WTC11 (cell line): ENCODE results near the gene TREML4. TPM values are rescaled to one million over a fixed set of nuclear protein-coding genes. Genes with fewer than 3 reads are reported as not detected.

Experiments
- ATAC-seq: fragments of 200-7000 bp; cut with Tn5 transposase; 2 replicates; pipeline ENCODE4 v1.10.0; 2021; ENCODE audit warnings: mild to moderate bottlenecking, moderate library complexity
- CTCF ChIA-PET: fragments of 300-600 bp; sonication (Branson Sonifier 250); formaldehyde crosslinking; loops from one replicate; lab custom pipeline; 2021; ENCODE audit warnings: antibody characterized with exemption; lab: Charles Lee
- POLR2A ChIA-PET: fragments of 350-600 bp; sonication (Branson Sonifier 250); formaldehyde crosslinking; loops from one replicate; lab custom pipeline; 2021; ENCODE audit warnings: antibody characterized with exemption; lab: Charles Lee
- DNase-seq: peaks from one replicate; pipeline ENCODE4 v3.0.0; 2021; ENCODE audit warnings: low spot score
- H3K27ac Mint-ChIP-seq: 2 replicates; pipeline ENCODE4 v1.8.0; 2021; ENCODE audit warnings: mixed read lengths
- H3K27me3 Mint-ChIP-seq: 2 replicates; pipeline ENCODE4 v1.8.0; 2021; ENCODE audit warnings: low read depth, mild to moderate bottlenecking, moderate library complexity, mixed read lengths
- H3K36me3 Mint-ChIP-seq: 2 replicates; pipeline ENCODE4 v1.8.0; 2021; ENCODE audit warnings: mixed read lengths
- H3K4me1 Mint-ChIP-seq: 2 replicates; pipeline ENCODE4 v1.8.0; 2022; ENCODE audit warnings: mixed read lengths
- H3K4me3 Mint-ChIP-seq: 2 replicates; pipeline ENCODE4 v1.8.0; 2021; ENCODE audit warnings: mild to moderate bottlenecking, moderate library complexity, mixed read lengths
- H3K9me3 Mint-ChIP-seq: 2 replicates; pipeline ENCODE4 v1.8.0; 2021; ENCODE audit warnings: mixed read lengths
- AFF4 ChIP-seq: sonication (generic); formaldehyde crosslinking; IDR thresholded peaks from 2 replicates; pipeline ENCODE4 v1.8.1; 2023; ENCODE audit warnings: mild to moderate bottlenecking, missing genetic modification reagents, borderline replicate concordance
- ERG ChIP-seq: fragments of 250-450 bp; sonication (Bioruptor Pico); IDR thresholded peaks from 2 replicates; pipeline ENCODE4 v1.8.0; 2021; ENCODE audit warnings: mild to moderate bottlenecking
- FOXK1 ChIP-seq: sonication (generic); formaldehyde crosslinking; IDR thresholded peaks from 2 replicates; pipeline ENCODE4 v1.8.0; 2022; ENCODE audit warnings: mild to moderate bottlenecking, moderate library complexity, missing genetic modification reagents
- GABPB1 ChIP-seq: sonication (generic); formaldehyde crosslinking; IDR thresholded peaks from 2 replicates; pipeline ENCODE4 v1.8.1; 2023; ENCODE audit warnings: mild to moderate bottlenecking, missing genetic modification reagents
- KAT7 ChIP-seq: sonication (generic); formaldehyde crosslinking; IDR thresholded peaks from 2 replicates; pipeline ENCODE4 v1.8.1; 2023; ENCODE audit warnings: missing genetic modification reagents, mild to moderate bottlenecking, borderline replicate concordance
- MAX ChIP-seq: sonication (generic); formaldehyde crosslinking; IDR thresholded peaks from 2 replicates; pipeline ENCODE4 v1.8.0; 2022; ENCODE audit warnings: mild to moderate bottlenecking, missing genetic modification reagents
- MXD4 ChIP-seq: fragments of 250-450 bp; sonication (Bioruptor Pico); IDR thresholded peaks from 2 replicates; pipeline ENCODE4 v1.8.0; 2021; ENCODE audit warnings: mild to moderate bottlenecking, moderate library complexity, borderline replicate concordance
- NR1H2 ChIP-seq: sonication (generic); formaldehyde crosslinking; IDR thresholded peaks from 2 replicates; pipeline ENCODE4 v1.9.0; 2021; ENCODE audit warnings: mild to moderate bottlenecking, moderate library complexity, missing genetic modification reagents
- NR3C1 ChIP-seq: sonication (generic); formaldehyde crosslinking; conservative IDR thresholded peaks from 2 replicates; pipeline ENCODE4 v1.8.1; 2023; ENCODE audit warnings: low read depth, mild to moderate bottlenecking, missing genetic modification reagents
- RELA ChIP-seq: sonication (generic); formaldehyde crosslinking; IDR thresholded peaks from 2 replicates; pipeline ENCODE4 v1.8.1; 2022; ENCODE audit warnings: missing genetic modification reagents, mild to moderate bottlenecking, borderline replicate concordance
- TEAD1 ChIP-seq: sonication (generic); formaldehyde crosslinking; IDR thresholded peaks from 2 replicates; pipeline ENCODE4 v1.8.0; 2022; ENCODE audit warnings: mild to moderate bottlenecking, missing genetic modification reagents
- ZNF416 ChIP-seq: fragments of 250-450 bp; sonication (Bioruptor Pico); IDR thresholded peaks from 2 replicates; pipeline ENCODE4 v1.9.0; 2021; ENCODE audit warnings: mild to moderate bottlenecking, inconsistent platforms
- ZNF512 ChIP-seq: sonication (generic); formaldehyde crosslinking; IDR thresholded peaks from 2 replicates; pipeline ENCODE4 v1.8.1; 2022; ENCODE audit warnings: missing genetic modification reagents, borderline replicate concordance
- ZNF671 ChIP-seq: fragments of 250-450 bp; sonication (Bioruptor Pico); IDR thresholded peaks from 2 replicates; pipeline ENCODE4 v1.8.0; 2021; ENCODE audit warnings: mild to moderate bottlenecking
- total RNA-seq: library from RNA; stranded (reverse); gene quantifications from 3 replicates; pipeline ENCODE4 v1.2.3, GENCODE V29; 2021
- TF ChIP-seq, protein P1 (sequence below): sonication (generic); formaldehyde crosslinking; IDR thresholded peaks from 2 replicates; pipeline ENCODE4 v1.8.0; 2023; ENCODE audit warnings: mild to moderate bottlenecking, missing genetic modification reagents

Gene TREML4
- total RNA-seq, 1 experiment from 2014 or later, result not detected

DNA sequence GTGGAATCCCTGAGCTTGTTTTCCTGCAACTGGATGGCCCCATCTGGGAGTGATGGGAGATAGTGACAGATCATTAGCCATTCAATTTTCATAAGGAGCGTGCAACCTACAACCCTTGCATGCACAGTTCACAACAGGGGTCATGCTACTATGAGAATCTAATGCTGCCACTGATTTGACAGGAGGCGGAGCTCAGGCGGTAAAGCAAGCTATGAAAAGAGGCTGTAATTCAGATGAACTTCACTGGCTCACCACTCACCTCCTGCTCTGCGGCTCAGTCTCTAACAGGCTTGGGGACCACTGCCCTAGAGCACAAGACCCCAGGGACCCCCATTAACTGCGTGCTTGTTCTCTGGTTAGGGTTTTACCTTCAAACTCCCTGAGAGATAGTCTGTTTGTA lies 12.4 kb upstream of the TREML4 start (continued):
- no peak for TF ChIP-seq AFF4 (CRISPR knock-in tag)
- no peak for TF ChIP-seq NR1H2 (CRISPR knock-in tag)
- no peak for TF ChIP-seq MXD4 (CRISPR knock-in tag)
- TF ChIP-seq KAT7 (CRISPR knock-in tag), result no peak
- no peak for TF ChIP-seq TEAD1 (CRISPR knock-in tag)
- no peak for TF ChIP-seq GABPB1 (CRISPR knock-in tag)
- TF ChIP-seq ERG (CRISPR knock-in tag), result no peak
- no peak for TF ChIP-seq RELA (CRISPR knock-in tag)
- TF ChIP-seq ZNF416, result no peak
- no peak for TF ChIP-seq FOXK1 (CRISPR knock-in tag)
- TF ChIP-seq, protein P1, sequence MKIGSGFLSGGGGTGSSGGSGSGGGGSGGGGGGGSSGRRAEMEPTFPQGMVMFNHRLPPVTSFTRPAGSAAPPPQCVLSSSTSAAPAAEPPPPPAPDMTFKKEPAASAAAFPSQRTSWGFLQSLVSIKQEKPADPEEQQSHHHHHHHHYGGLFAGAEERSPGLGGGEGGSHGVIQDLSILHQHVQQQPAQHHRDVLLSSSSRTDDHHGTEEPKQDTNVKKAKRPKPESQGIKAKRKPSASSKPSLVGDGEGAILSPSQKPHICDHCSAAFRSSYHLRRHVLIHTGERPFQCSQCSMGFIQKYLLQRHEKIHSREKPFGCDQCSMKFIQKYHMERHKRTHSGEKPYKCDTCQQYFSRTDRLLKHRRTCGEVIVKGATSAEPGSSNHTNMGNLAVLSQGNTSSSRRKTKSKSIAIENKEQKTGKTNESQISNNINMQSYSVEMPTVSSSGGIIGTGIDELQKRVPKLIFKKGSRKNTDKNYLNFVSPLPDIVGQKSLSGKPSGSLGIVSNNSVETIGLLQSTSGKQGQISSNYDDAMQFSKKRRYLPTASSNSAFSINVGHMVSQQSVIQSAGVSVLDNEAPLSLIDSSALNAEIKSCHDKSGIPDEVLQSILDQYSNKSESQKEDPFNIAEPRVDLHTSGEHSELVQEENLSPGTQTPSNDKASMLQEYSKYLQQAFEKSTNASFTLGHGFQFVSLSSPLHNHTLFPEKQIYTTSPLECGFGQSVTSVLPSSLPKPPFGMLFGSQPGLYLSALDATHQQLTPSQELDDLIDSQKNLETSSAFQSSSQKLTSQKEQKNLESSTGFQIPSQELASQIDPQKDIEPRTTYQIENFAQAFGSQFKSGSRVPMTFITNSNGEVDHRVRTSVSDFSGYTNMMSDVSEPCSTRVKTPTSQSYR, result no peak

DNA sequence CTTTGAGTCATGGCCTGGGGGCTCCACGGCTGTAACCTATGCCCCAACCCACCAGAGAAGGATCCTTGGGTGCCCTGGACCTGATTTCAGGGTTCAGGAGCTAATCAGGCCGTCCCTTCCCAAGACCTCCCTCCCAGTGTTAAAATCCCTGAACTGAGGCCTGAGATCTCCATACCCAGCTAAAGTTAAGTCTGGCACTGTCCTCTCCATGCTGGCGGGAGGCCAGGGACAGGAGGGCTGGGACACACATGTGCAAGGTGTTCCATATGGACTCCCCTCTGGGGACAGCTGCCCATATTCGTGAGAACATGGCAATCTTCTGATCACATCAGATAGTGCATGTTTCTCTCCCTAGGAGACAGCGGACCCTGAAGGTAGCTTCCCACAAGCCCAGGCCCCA lies 11.5 kb upstream of the TREML4 start:
- Mint-ChIP-seq H3K9me3 (peaks cover 30% of the 10 kb centered on the region), H3K4me1 (no peaks in the 10 kb centered on the region), H3K4me3 (no peak overlapping the region), H3K27ac (no peak overlapping the region), H3K36me3 (peaks cover 4% of the 10 kb centered on the region), H3K27me3 (peaks cover 9% of the 10 kb centered on the region)
- ChIA-PET POLR2A (no interaction called here), CTCF (interaction anchor here (1.6 kb wide), 1 partner anchor 34 kb away, joined by 4 read pairs; no protein-coding TSS in a partner anchor)
- DNase-seq, result no peak
- ATAC-seq, result no peak
- TF ChIP-seq NR3C1 (CRISPR knock-in tag), result no peak
- TF ChIP-seq ZNF671 (CRISPR knock-in tag), result no peak
- TF ChIP-seq ZNF512 (CRISPR knock-in tag), result no peak
- TF ChIP-seq MAX (CRISPR knock-in tag), result no peak
